Hematopoietic multipotent progenitor cell (in vitro differentiated cells): ENCODE results near the gene MAN1A1. TPM values are rescaled to one million over a fixed set of nuclear protein-coding genes. Genes with fewer than 3 reads are reported as not detected.

Source experiments
- DNase-seq, 3 donors: peaks; one replicate each; pipeline ENCODE4 v3.0.0-alpha.2; 2011 to 2015; ENCODE audit warnings: low read depth in 2 of 3, low spot score in 2 of 3
- total RNA-seq: library from RNA; depleted of rRNA; stranded (reverse); fragments of >200 nt; gene quantifications from one replicate; pipeline ENCODE4 v1.2.3, GENCODE V29; 2012

MAN1A1 gene
- total RNA-seq, 1 donor, result 109 TPM

- DNase-seq, result peak in 1 of 3 donors; percentile 54
Observed at GRCh38 chr6:119207971-119208725, 141.4 kb downstream of the MAN1A1 start.

- no peak for DNase-seq
Observed at GRCh38 chr6:119207327-119207726, 142.2 kb downstream of the MAN1A1 start.

- DNase-seq, result no peak
Observed at GRCh38 chr6:119205911-119206618, 143.5 kb downstream of the MAN1A1 start.

GRCh38 chr6:119204719-119205118 lies 144.8 kb downstream of the MAN1A1 start:
- DNase-seq, result no peak

- no peak for DNase-seq
Observed at GRCh38 chr6:119201480-119201879, 148.1 kb downstream of the MAN1A1 start.

- DNase-seq, result no peak
Observed at GRCh38 chr6:119200512-119201175, 148.9 kb downstream of the MAN1A1 start.

GRCh38 chr6:119197271-119197670 lies 152.3 kb downstream of the MAN1A1 start:
- no peak for DNase-seq

- DNase-seq, result peak in 2 of 3 donors; percentile 5 to 83
Observed at GRCh38 chr6:119196715-119197114, 152.8 kb downstream of the MAN1A1 start.

GRCh38 chr6:119195848-119196247 lies 153.7 kb downstream of the MAN1A1 start:
- DNase-seq, result no peak

- no peak for DNase-seq
Observed at GRCh38 chr6:119195204-119195603, 154.4 kb downstream of the MAN1A1 start.

- no peak for DNase-seq
Observed at GRCh38 chr6:119193707-119194106, 155.9 kb downstream of the MAN1A1 start.

GRCh38 chr6:119192200-119192599 lies 157.4 kb downstream of the MAN1A1 start:
- DNase-seq, result no peak

- DNase-seq, result no peak
Observed at GRCh38 chr6:119190176-119190575, 159.4 kb downstream of the MAN1A1 start.

GRCh38 chr6:119189498-119189897 lies 160.1 kb downstream of the MAN1A1 start:
- no peak for DNase-seq

GRCh38 chr6:119187596-119187995 lies 162.0 kb downstream of the MAN1A1 start:
- no peak for DNase-seq

- no peak for DNase-seq
Observed at GRCh38 chr6:119186490-119186889, 163.1 kb downstream of the MAN1A1 start.

GRCh38 chr6:119184008-119184648 lies 165.4 kb downstream of the MAN1A1 start:
- no peak for DNase-seq

- no peak for DNase-seq
Observed at GRCh38 chr6:119183457-119183856, 166.1 kb downstream of the MAN1A1 start.

- no peak for DNase-seq
Observed at GRCh38 chr6:119182875-119183274, 166.7 kb downstream of the MAN1A1 start.

GRCh38 chr6:119182216-119182803 lies 167.3 kb downstream of the MAN1A1 start:
- DNase-seq, result no peak

- DNase-seq, result no peak
Observed at GRCh38 chr6:119181046-119181445, 168.5 kb downstream of the MAN1A1 start.
